Thyroid gland (tissue), 4 donors: ENCODE measurements around the gene CACTIN. TPM values are rescaled to one million over a fixed set of nuclear protein-coding genes. Genes with fewer than 3 reads are reported as not detected.

Experiments used
- DNase-seq, 2 donors: peaks; one replicate each; pipeline ENCODE4 v3.0.0-alpha.2; 2019
- H3K27ac ChIP-seq, 3 donors: fragments of 200-600 bp; sonication (generic); 1 replicate in 2 of 3; 2 replicates in 1 of 3; pipeline ENCODE4 v1.5.1; 2016 to 2019; ENCODE audit warnings: mild to moderate bottlenecking in 1 of 3, moderate library complexity in 1 of 3
- H3K27me3 ChIP-seq: fragments of 200-600 bp; sonication (generic); one replicate; pipeline ENCODE4 v1.5.1; 2019
- H3K36me3 ChIP-seq, 2 donors: fragments of 200-600 bp; sonication (generic); one replicate each; pipeline ENCODE4 v1.5.1; 2016 to 2019
- H3K4me1 ChIP-seq, 2 donors: fragments of 200-600 bp; sonication (generic); one replicate each; pipeline ENCODE4 v1.5.1; 2017 to 2019
- H3K4me3 ChIP-seq, 3 donors: fragments of 200-600 bp; sonication (generic); replicated peaks in 1 of 3; 1 replicate in 2 of 3; 2 replicates in 1 of 3; pipeline ENCODE4 v1.5.1; 2016; ENCODE audit warnings: mild to moderate bottlenecking in 1 of 3
- H3K9me3 ChIP-seq: fragments of 200-600 bp; sonication (generic); one replicate; pipeline ENCODE4 v1.5.1; 2017
- CTCF ChIP-seq, 6 experiments: fragments of 200-600 bp in 3 of 6; fragments of 450-650 bp in 3 of 6; sonication (generic) in 3 of 6; IDR thresholded peaks; one replicate each; pipeline ENCODE4 v1.5.1; 2016 to 2019; ENCODE audit warnings: antibody characterized with exemption in 6 of 6, mild to moderate bottlenecking in 2 of 6, inconsistent platforms in 1 of 6, moderate library complexity in 1 of 6
- POLR2A ChIP-seq, 2 donors: fragments of 450-650 bp; IDR thresholded peaks; one replicate each; pipeline ENCODE4 v1.6.1; 2017; ENCODE audit warnings: antibody characterized with exemption in 2 of 2, mild to moderate bottlenecking in 2 of 2, moderate library complexity in 1 of 2
- WGBS, 2 donors: methylation state at CpG; one replicate each; pipeline ENCODE4 v1.1.5; 2017; 5-methylcytosine and 5-hydroxymethylcytosine counted together
- intact Hi-C: fragments of 100-400 bp; cut with DNase I; formaldehyde crosslinking; loops from one replicate; pipeline ENCODE4 v1.15.1; 2023
- total RNA-seq, 4 donors: library from RNA; depleted of rRNA; stranded (reverse); fragments of >200 nt; gene quantifications; one replicate each; pipeline ENCODE4 v1.2.3, GENCODE V29; 2016

Gene CACTIN
- total RNA-seq, 4 donors from 2014 or later, result 18.8 to 30.6 (median 24.5) TPM

GRCh38 chr19:3593156-3593555 is 33.4 kb downstream of the CACTIN start:
- Histone ChIP-seq H3K27me3 (no peaks in the 10 kb centered on the region), H3K4me1 (no peaks in the 10 kb centered on the region), H3K27ac (no peak overlapping the region), H3K4me3 (no peak overlapping the region), H3K36me3 (no peaks in the 10 kb centered on the region), H3K9me3 (no peaks in the 10 kb centered on the region)
- no peak for TF ChIP-seq CTCF (IDR thresholded peaks at IDR 0.05)
- no peak for TF ChIP-seq POLR2A (IDR thresholded peaks at IDR 0.05)
- intact Hi-C loops, result no loop called here
- whole genome bisulfite sequencing, 2 donors, result 28 to 40% methylated on average over 5 to 11 of the region's 11 CpGs
- no peak for DNase-seq

- no peak for DNase-seq
- WGBS, 2 donors, result 79 to 87% methylated on average over 8 of the region's 9 CpGs
- peaks cover 0 to 2% of the 10 kb centered on the region in 2 donors for H3K4me1 ChIP-seq
- intact Hi-C loops, result no loop called here
- TF ChIP-seq POLR2A (IDR thresholded peaks at IDR 0.05) (no peak), CTCF (IDR thresholded peaks at IDR 0.05) (no peak)
- no peak overlapping the region for H3K27ac ChIP-seq
- H3K9me3 ChIP-seq, result no peaks in the 10 kb centered on the region
- no peaks in the 10 kb centered on the region for H3K27me3 ChIP-seq
- no peak overlapping the region for H3K4me3 ChIP-seq
- H3K36me3 ChIP-seq, result no peaks in the 10 kb centered on the region
These were observed 34.5 kb downstream of the CACTIN start for GRCh38 chr19:3591876-3592613.

- 88 to 100% methylated on average over 4 to 8 of the region's 8 CpGs for WGBS, 2 donors
- peaks cover 4 to 11% of the 10 kb centered on the region in 2 donors for H3K4me1 ChIP-seq
- peaks cover 1% of the 10 kb centered on the region for H3K27me3 ChIP-seq
- no peaks in the 10 kb centered on the region for H3K9me3 ChIP-seq
- H3K27ac ChIP-seq, result no peak overlapping the region
- no peak overlapping the region for H3K4me3 ChIP-seq
- no peak for DNase-seq
- H3K36me3 ChIP-seq, result no peaks in the 10 kb centered on the region
- intact Hi-C loops, result no loop called here
- no peak for TF ChIP-seq POLR2A (IDR thresholded peaks at IDR 0.05)
- no peak for TF ChIP-seq CTCF (IDR thresholded peaks at IDR 0.05)
These were observed 35.5 kb downstream of the CACTIN start for GRCh38 chr19:3590991-3591659.

GRCh38 chr19:3589949-3590348 is 36.6 kb downstream of the CACTIN start:
- Histone ChIP-seq H3K27me3 (peaks cover 7% of the 10 kb centered on the region), H3K27ac (no peak overlapping the region), H3K4me1 (peaks cover 4 to 21% of the 10 kb centered on the region in 2 donors), H3K36me3 (no peaks in the 10 kb centered on the region), H3K9me3 (no peaks in the 10 kb centered on the region), H3K4me3 (no peak overlapping the region)
- TF ChIP-seq CTCF (IDR thresholded peaks at IDR 0.05), result no peak
- no peak for TF ChIP-seq POLR2A (IDR thresholded peaks at IDR 0.05)
- intact Hi-C loops, result no loop called here
- WGBS, 2 donors, result 93 to 95% methylated on average over 19 to 20 of the region's 22 CpGs
- DNase-seq, result no peak

GRCh38 chr19:3589439-3589838 is 37.2 kb downstream of the CACTIN start:
- Histone ChIP-seq H3K27me3 (peaks cover 7% of the 10 kb centered on the region), H3K4me1 (peaks cover 4 to 21% of the 10 kb centered on the region in 2 donors), H3K36me3 (no peaks in the 10 kb centered on the region), H3K9me3 (no peaks in the 10 kb centered on the region), H3K4me3 (no peak overlapping the region), H3K27ac (no peak overlapping the region)
- WGBS, 2 donors, result 81 to 87% methylated on average over 9 to 11 of the region's 11 CpGs
- DNase-seq, result no peak
- TF ChIP-seq CTCF (IDR thresholded peaks at IDR 0.05) (no peak), POLR2A (IDR thresholded peaks at IDR 0.05) (no peak)
- intact Hi-C loops, result no loop called here
